Measurements from ENCODE around the gene FAM98A. TPM values are rescaled to one million over a fixed set of nuclear protein-coding genes. Genes with fewer than 3 reads are reported as not detected.

FAM98A gene
- 45.9 TPM for total RNA-seq

- Histone ChIP-seq H3K9me3 (ENCODE audit: low read depth, low read length) (no peaks in the 10 kb centered on the region), H3K27me3 (ENCODE audit: insufficient read depth, low read length) (no peaks in the 10 kb centered on the region), H3K4me3 (ENCODE audit: low read length) (peak within 1 kb of the TSS; percentile 60)
Measured at GRCh38 chr2:33599175-33599942, at the start of gene FAM98A. TSS of gene FAM98A (minus strand) at chr2:33599299. CDS start at chr2:33599221, 78 bp downstream.

GRCh38 chr2:33645861-33646260 lies 46.8 kb upstream of the FAM98A start:
- Histone ChIP-seq H3K4me3 (ENCODE audit: low read length) (no peak overlapping the region), H3K4me1 (ENCODE audit: insufficient read depth, low read length) (no peaks in the 10 kb centered on the region), H3K9me3 (ENCODE audit: low read depth, low read length) (no peaks in the 10 kb centered on the region), H3K27me3 (ENCODE audit: insufficient read depth, low read length) (no peaks in the 10 kb centered on the region)

More at GRCh38 chr2:33599175-33599942, at the start of gene FAM98A:
- peaks cover 15% of the 10 kb centered on the region for H3K4me1 ChIP-seq (ENCODE audit: insufficient read depth, low read length)

DNA sequence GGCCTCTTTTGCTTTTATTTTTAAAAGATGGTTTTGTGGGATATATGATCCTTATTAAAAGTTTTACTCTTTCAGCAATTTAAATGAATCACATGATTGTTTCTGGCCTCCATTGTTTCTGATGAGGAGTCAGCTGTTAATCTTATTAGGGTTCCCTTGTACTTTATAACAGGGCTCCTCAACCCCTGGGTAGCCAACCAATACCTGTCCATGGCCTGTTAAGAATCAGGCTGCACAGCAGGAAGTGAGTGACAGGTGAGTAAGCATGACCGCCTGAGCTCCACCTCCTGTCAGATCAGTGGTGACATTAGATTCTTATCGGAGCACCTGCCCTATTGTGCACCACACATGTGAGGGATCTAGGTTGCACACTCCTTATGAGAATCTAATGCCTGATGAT lies 45.1 kb upstream of the FAM98A start:
- Histone ChIP-seq H3K4me3 (ENCODE audit: low read length) (no peak overlapping the region), H3K4me1 (ENCODE audit: insufficient read depth, low read length) (no peaks in the 10 kb centered on the region), H3K9me3 (ENCODE audit: low read depth, low read length) (no peaks in the 10 kb centered on the region), H3K27me3 (ENCODE audit: insufficient read depth, low read length) (no peaks in the 10 kb centered on the region)

DNA sequence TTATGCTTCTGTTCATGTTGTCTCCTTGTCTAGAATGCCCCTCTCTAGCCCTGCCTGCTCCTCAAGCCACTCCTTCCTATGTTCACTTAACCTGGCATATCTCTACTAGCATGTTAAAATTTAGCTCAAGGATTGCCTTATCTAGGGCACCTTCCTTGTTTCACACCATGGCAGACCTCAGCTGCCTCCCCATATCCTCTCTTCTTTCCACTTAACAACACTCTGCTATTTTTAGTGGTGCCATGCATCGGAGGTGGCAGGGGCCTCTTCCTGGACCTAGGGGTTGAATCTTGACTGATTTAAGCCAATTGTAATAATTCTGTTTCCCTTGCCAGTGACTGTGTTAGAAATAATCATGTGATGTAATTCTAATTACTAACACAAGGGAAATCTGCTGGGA lies 36.9 kb upstream of the FAM98A start:
- Histone ChIP-seq H3K9me3 (ENCODE audit: low read depth, low read length) (no peaks in the 10 kb centered on the region), H3K4me1 (ENCODE audit: insufficient read depth, low read length) (no peaks in the 10 kb centered on the region), H3K27me3 (ENCODE audit: insufficient read depth, low read length) (no peaks in the 10 kb centered on the region), H3K4me3 (ENCODE audit: low read length) (no peak overlapping the region)

- H3K9me3 ChIP-seq (ENCODE audit: low read depth, low read length), result no peaks in the 10 kb centered on the region
- no peaks in the 10 kb centered on the region for H3K4me1 ChIP-seq (ENCODE audit: insufficient read depth, low read length)
- H3K27me3 ChIP-seq (ENCODE audit: insufficient read depth, low read length), result no peaks in the 10 kb centered on the region
- H3K4me3 ChIP-seq (ENCODE audit: low read length), result no peak overlapping the region
Measured at GRCh38 chr2:33634261-33634910, 35.3 kb upstream of the FAM98A start.

- Histone ChIP-seq H3K9me3 (ENCODE audit: low read depth, low read length) (no peaks in the 10 kb centered on the region), H3K4me3 (ENCODE audit: low read length) (no peak overlapping the region), H3K4me1 (ENCODE audit: insufficient read depth, low read length) (no peaks in the 10 kb centered on the region), H3K27me3 (ENCODE audit: insufficient read depth, low read length) (no peaks in the 10 kb centered on the region)
Measured at GRCh38 chr2:33633315-33633714, 34.2 kb upstream of the FAM98A start.

- no peaks in the 10 kb centered on the region for H3K9me3 ChIP-seq (ENCODE audit: low read depth, low read length)
- no peaks in the 10 kb centered on the region for H3K27me3 ChIP-seq (ENCODE audit: insufficient read depth, low read length)
- H3K4me1 ChIP-seq (ENCODE audit: insufficient read depth, low read length), result no peaks in the 10 kb centered on the region
- no peak overlapping the region for H3K4me3 ChIP-seq (ENCODE audit: low read length)
Measured at GRCh38 chr2:33632831-33633230, 33.7 kb upstream of the FAM98A start.

DNA sequence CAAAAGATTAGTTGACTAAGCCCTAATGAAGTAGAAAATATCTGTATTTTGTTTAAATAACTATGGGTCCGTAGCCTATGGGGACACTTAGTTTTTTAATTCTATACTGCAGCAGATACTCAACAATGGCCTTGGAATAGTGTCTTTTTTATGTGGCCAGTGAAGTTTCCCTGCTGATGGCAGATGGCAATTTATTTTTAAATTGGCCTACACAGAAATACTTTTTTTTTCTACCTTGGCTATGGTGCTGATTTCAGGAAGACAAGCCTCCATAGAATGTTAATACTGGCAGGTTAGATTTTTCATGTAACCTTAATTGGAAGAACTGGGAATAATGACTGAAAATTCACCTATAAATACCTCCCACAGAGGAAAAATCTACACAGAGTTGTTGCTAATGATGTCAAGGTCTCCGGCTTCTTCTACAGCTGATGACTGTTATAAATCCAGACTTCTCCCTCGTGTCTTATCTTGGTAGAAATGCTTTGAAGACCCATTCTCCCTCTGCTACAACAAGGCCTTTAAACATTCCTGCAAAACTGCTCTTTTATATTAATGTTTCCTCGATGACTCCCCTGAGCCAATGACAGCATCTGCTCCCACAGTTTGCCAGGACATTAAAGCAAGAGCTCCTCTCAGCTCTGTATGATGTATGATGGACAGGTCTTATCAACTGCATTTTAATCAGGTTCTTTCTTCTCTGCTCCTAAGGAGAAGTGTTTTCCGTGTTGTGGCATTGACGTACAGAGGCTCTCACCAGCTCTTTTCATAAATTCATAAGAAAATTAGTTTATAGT lies 29.1 kb upstream of the FAM98A start:
- H3K4me1 ChIP-seq (ENCODE audit: insufficient read depth, low read length), result no peaks in the 10 kb centered on the region
- H3K9me3 ChIP-seq (ENCODE audit: low read depth, low read length), result no peaks in the 10 kb centered on the region
- H3K27me3 ChIP-seq (ENCODE audit: insufficient read depth, low read length), result no peaks in the 10 kb centered on the region
- H3K4me3 ChIP-seq (ENCODE audit: low read length), result no peak overlapping the region

- H3K4me1 ChIP-seq (ENCODE audit: insufficient read depth, low read length), result no peaks in the 10 kb centered on the region
- H3K4me3 ChIP-seq (ENCODE audit: low read length), result no peak overlapping the region
- peaks cover 16% of the 10 kb centered on the region for H3K9me3 ChIP-seq (ENCODE audit: low read depth, low read length)
- H3K27me3 ChIP-seq (ENCODE audit: insufficient read depth, low read length), result no peaks in the 10 kb centered on the region
Measured at GRCh38 chr2:33619028-33619427, 19.9 kb upstream of the FAM98A start.

- no peaks in the 10 kb centered on the region for H3K27me3 ChIP-seq (ENCODE audit: insufficient read depth, low read length)
- H3K4me1 ChIP-seq (ENCODE audit: insufficient read depth, low read length), result no peaks in the 10 kb centered on the region
- peaks cover 16% of the 10 kb centered on the region for H3K9me3 ChIP-seq (ENCODE audit: low read depth, low read length)
- no peak overlapping the region for H3K4me3 ChIP-seq (ENCODE audit: low read length)
Measured at GRCh38 chr2:33617989-33618388, 18.9 kb upstream of the FAM98A start.

DNA sequence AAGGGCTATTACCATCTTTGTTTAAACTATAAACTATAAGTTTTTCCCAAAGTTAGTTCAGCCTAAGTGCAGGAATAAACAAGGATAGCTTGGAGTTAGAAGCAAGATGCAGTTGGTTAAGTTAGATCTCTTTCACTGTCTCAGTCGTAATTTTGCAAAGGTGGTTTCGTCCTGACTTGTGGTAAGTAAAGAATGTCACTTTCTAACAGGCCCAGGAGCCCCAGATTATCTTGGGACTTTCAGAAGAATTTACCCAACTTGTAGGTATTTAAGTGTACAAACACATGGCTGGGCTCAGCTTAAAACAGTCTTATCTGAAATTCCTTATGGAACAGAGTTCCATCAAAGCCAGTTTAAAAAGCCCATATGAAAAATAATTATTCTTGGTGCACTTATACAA lies 18.3 kb upstream of the FAM98A start:
- Histone ChIP-seq H3K27me3 (ENCODE audit: insufficient read depth, low read length) (no peaks in the 10 kb centered on the region), H3K4me3 (ENCODE audit: low read length) (no peak overlapping the region), H3K4me1 (ENCODE audit: insufficient read depth, low read length) (no peaks in the 10 kb centered on the region), H3K9me3 (ENCODE audit: low read depth, low read length) (peaks cover 16% of the 10 kb centered on the region)

DNA sequence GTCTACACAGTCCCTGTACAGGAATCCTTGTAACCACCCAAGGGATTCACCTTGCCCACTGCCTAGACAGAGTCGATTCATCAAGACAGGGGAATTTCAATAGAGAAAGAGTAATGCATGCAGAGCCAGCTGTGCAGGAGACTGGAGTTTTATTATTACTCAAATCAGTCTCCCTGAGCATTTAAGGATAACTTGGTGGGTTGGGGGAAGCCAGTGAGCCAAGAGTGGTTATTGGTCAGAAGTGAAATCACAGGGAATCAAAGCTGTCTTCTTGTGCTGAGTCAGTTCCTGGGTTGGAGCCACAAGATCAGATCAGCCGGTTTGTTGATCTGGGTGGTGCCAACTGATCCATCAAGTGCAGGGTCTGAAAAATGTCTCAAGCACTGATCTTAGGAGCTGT lies 17.8 kb upstream of the FAM98A start:
- H3K4me3 ChIP-seq (ENCODE audit: low read length), result no peak overlapping the region
- H3K27me3 ChIP-seq (ENCODE audit: insufficient read depth, low read length), result no peaks in the 10 kb centered on the region
- H3K9me3 ChIP-seq (ENCODE audit: low read depth, low read length), result peaks cover 16% of the 10 kb centered on the region
- H3K4me1 ChIP-seq (ENCODE audit: insufficient read depth, low read length), result no peaks in the 10 kb centered on the region

- H3K9me3 ChIP-seq (ENCODE audit: low read depth, low read length), result peaks cover 8% of the 10 kb centered on the region
- no peak overlapping the region for H3K4me3 ChIP-seq (ENCODE audit: low read length)
- no peaks in the 10 kb centered on the region for H3K4me1 ChIP-seq (ENCODE audit: insufficient read depth, low read length)
- no peaks in the 10 kb centered on the region for H3K27me3 ChIP-seq (ENCODE audit: insufficient read depth, low read length)
Measured at GRCh38 chr2:33614190-33614589, 15.1 kb upstream of the FAM98A start.

- no peaks in the 10 kb centered on the region for H3K9me3 ChIP-seq (ENCODE audit: low read depth, low read length)
- H3K4me1 ChIP-seq (ENCODE audit: insufficient read depth, low read length), result no peaks in the 10 kb centered on the region
- H3K27me3 ChIP-seq (ENCODE audit: insufficient read depth, low read length), result no peaks in the 10 kb centered on the region
- H3K4me3 ChIP-seq (ENCODE audit: low read length), result no peak overlapping the region
Measured at GRCh38 chr2:33607905-33608304, 8.8 kb upstream of the FAM98A start.

DNA sequence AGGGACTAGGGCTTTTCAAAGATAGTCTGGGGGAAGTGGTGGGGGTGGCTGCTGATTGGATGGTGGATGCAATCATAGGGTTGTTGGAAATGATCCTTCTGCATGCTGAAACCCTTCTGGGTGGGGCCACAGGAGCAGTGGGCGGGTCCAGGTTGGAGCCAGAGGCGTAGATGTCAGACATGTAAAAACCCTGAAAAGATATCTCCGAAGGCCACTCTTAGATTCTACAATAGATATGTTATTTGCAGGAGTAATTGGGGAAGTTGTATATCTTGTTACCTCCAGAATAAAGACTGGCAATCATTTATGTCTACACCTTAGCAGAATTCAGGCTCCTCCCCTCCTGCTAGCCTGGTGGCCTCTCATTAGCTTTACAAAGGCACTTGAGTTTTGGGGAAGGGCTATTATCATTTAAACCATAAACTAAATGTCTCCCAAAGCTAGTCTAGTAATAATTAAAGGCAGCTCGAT lies 8.2 kb upstream of the FAM98A start:
- no peaks in the 10 kb centered on the region for H3K27me3 ChIP-seq (ENCODE audit: insufficient read depth, low read length)
- H3K9me3 ChIP-seq (ENCODE audit: low read depth, low read length), result no peaks in the 10 kb centered on the region
- H3K4me1 ChIP-seq (ENCODE audit: insufficient read depth, low read length), result no peaks in the 10 kb centered on the region
- H3K4me3 ChIP-seq (ENCODE audit: low read length), result no peak overlapping the region

Data from mononuclear cell (primary cell).